HepG2 (cell line): ENCODE results near the gene KDM4B. TPM values are rescaled to one million over a fixed set of nuclear protein-coding genes. Genes with fewer than 3 reads are reported as not detected.

ENCODE experiments used
- ARID5B ChIP-seq: IDR thresholded peaks from 2 replicates; pipeline ENCODE4 v1.4.0; 2020; ENCODE audit warnings: mild to moderate bottlenecking, missing genetic modification reagents
- HMG20A ChIP-seq: IDR thresholded peaks from 2 replicates; pipeline ENCODE4 v1.6.1; 2016; ENCODE audit warnings: borderline replicate concordance
- MYC ChIP-seq: sonication (generic); formaldehyde crosslinking; IDR thresholded peaks from 2 replicates; pipeline ENCODE4 v1.9.0; 2021; ENCODE audit warnings: missing genetic modification reagents, borderline replicate concordance
- NFIC ChIP-seq: IDR thresholded peaks from 2 replicates; pipeline ENCODE4 v1.6.1; 2012; ENCODE audit warnings: mild to moderate bottlenecking, low read length, inconsistent platforms
- PATZ1 ChIP-seq: sonication (generic); formaldehyde crosslinking; IDR thresholded peaks from 2 replicates; pipeline ENCODE4 v1.4.0; 2020; ENCODE audit warnings: missing genetic modification reagents
- PHF21A ChIP-seq: sonication (generic); formaldehyde crosslinking; IDR thresholded peaks from 2 replicates; pipeline ENCODE4 v1.5.0; 2020; ENCODE audit warnings: mild to moderate bottlenecking, missing genetic modification reagents
- XRCC5 ChIP-seq: fragments of 200-400 bp; formaldehyde crosslinking; optimal IDR thresholded peaks from 2 replicates; pipeline ENCODE3; 2017; ENCODE audit warnings: mild to moderate bottlenecking, low read length
- ZBTB14 ChIP-seq: sonication (generic); formaldehyde crosslinking; IDR thresholded peaks from 2 replicates; pipeline ENCODE4 v1.4.0; 2020; ENCODE audit warnings: missing genetic modification reagents
- ZNF274 ChIP-seq: sonication (generic); formaldehyde crosslinking; IDR thresholded peaks from 2 replicates; pipeline ENCODE4 v1.5.1; 2020; ENCODE audit warnings: mild to moderate bottlenecking, missing genetic modification reagents
- ZNF567 ChIP-seq: sonication (generic); formaldehyde crosslinking; IDR thresholded peaks from 2 replicates; pipeline ENCODE4 v1.8.1; 2023; ENCODE audit warnings: mild to moderate bottlenecking, missing genetic modification reagents, borderline replicate concordance
- polyA plus RNA-seq, 8 experiments: library from polyadenylated mRNA; depleted of rRNA in 3 of 8; stranded (reverse) in 7 of 8; unstranded in 1 of 8; fragments of >200 nt; fragmentation: Illumina TruSeq in 4 of 8; extraction: Trizol in 4 of 8; gene quantifications; 2 replicates each; pipeline versions ENCODE4 v1.2.1 to v1.2.3, GENCODE V29; 2011 to 2016; ENCODE audit warnings: low read depth in 4 of 8, missing spikeins in 1 of 8, mixed read lengths in 1 of 8; ENCODE audit not compliant: insufficient read depth in 1 of 8
- total RNA-seq, 5 experiments: library from RNA; depleted of rRNA; stranded (reverse); fragments of >200 nt; fragmentation: Illumina TruSeq; extraction: Trizol; gene quantifications; 2 replicates each; pipeline ENCODE4 v1.2.3, GENCODE V29; 2016; ENCODE audit warnings: low read depth in 1 of 5
- TF ChIP-seq, protein P1 (sequence below): sonication (generic); formaldehyde crosslinking; IDR thresholded peaks from 2 replicates; pipeline ENCODE4 v1.9.0; 2022; ENCODE audit warnings: missing genetic modification reagents, mild to moderate bottlenecking, borderline replicate concordance
- TF ChIP-seq, protein P2 (sequence below): sonication (generic); formaldehyde crosslinking; IDR thresholded peaks from 2 replicates; pipeline ENCODE4 v1.5.1; 2020; ENCODE audit warnings: mild to moderate bottlenecking, moderate library complexity, missing genetic modification reagents
- TF ChIP-seq, protein P3 (sequence below): sonication (generic); formaldehyde crosslinking; IDR thresholded peaks from 2 replicates; pipeline ENCODE4 v1.5.1; 2020; ENCODE audit warnings: mild to moderate bottlenecking, missing genetic modification reagents, moderate library complexity

Gene KDM4B
- total and polyA plus RNA-seq, 2 of the 13 experiments (the other 11 are each of a cell fraction or from before 2014, with no cell fraction given), result 4.9 to 14.6 TPM

GRCh38 chr19:5046339-5047039 lies 77.6 kb downstream of the KDM4B start (continued):
- TF ChIP-seq, protein P1, sequence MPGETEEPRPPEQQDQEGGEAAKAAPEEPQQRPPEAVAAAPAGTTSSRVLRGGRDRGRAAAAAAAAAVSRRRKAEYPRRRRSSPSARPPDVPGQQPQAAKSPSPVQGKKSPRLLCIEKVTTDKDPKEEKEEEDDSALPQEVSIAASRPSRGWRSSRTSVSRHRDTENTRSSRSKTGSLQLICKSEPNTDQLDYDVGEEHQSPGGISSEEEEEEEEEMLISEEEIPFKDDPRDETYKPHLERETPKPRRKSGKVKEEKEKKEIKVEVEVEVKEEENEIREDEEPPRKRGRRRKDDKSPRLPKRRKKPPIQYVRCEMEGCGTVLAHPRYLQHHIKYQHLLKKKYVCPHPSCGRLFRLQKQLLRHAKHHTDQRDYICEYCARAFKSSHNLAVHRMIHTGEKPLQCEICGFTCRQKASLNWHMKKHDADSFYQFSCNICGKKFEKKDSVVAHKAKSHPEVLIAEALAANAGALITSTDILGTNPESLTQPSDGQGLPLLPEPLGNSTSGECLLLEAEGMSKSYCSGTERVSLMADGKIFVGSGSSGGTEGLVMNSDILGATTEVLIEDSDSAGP (CRISPR knock-in tag), result peak; percentile 28; the same call in 1 of the 2 replicates
- TF ChIP-seq, protein P2, sequence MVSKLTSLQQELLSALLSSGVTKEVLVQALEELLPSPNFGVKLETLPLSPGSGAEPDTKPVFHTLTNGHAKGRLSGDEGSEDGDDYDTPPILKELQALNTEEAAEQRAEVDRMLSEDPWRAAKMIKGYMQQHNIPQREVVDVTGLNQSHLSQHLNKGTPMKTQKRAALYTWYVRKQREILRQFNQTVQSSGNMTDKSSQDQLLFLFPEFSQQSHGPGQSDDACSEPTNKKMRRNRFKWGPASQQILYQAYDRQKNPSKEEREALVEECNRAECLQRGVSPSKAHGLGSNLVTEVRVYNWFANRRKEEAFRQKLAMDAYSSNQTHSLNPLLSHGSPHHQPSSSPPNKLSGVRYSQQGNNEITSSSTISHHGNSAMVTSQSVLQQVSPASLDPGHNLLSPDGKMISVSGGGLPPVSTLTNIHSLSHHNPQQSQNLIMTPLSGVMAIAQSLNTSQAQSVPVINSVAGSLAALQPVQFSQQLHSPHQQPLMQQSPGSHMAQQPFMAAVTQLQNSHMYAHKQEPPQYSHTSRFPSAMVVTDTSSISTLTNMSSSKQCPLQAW (CRISPR knock-in tag), result 0 out of 2 replicates have a peak, but pooled peaks have one; percentile 29
- 0 out of 2 replicates have a peak, but pooled peaks have one; percentile 17 for TF ChIP-seq HMG20A (CRISPR knock-in tag)
- TF ChIP-seq ZBTB14 (CRISPR knock-in tag), result no peak
- TF ChIP-seq PHF21A (CRISPR knock-in tag), result peak; percentile 53; the same call in 1 of the 2 replicates
- no peak for TF ChIP-seq NFIC
- TF ChIP-seq ZNF274 (CRISPR knock-in tag), result no peak
- peak; percentile 44 for TF ChIP-seq PATZ1 (CRISPR knock-in tag)
- TF ChIP-seq XRCC5, result peak; percentile 48
- TF ChIP-seq ARID5B (CRISPR knock-in tag), result peak; percentile 27; the same call in 1 of the 2 replicates
- TF ChIP-seq MYC (CRISPR knock-in tag), result 0 out of 2 replicates have a peak, but pooled peaks have one; percentile 23
- TF ChIP-seq, protein P3, sequence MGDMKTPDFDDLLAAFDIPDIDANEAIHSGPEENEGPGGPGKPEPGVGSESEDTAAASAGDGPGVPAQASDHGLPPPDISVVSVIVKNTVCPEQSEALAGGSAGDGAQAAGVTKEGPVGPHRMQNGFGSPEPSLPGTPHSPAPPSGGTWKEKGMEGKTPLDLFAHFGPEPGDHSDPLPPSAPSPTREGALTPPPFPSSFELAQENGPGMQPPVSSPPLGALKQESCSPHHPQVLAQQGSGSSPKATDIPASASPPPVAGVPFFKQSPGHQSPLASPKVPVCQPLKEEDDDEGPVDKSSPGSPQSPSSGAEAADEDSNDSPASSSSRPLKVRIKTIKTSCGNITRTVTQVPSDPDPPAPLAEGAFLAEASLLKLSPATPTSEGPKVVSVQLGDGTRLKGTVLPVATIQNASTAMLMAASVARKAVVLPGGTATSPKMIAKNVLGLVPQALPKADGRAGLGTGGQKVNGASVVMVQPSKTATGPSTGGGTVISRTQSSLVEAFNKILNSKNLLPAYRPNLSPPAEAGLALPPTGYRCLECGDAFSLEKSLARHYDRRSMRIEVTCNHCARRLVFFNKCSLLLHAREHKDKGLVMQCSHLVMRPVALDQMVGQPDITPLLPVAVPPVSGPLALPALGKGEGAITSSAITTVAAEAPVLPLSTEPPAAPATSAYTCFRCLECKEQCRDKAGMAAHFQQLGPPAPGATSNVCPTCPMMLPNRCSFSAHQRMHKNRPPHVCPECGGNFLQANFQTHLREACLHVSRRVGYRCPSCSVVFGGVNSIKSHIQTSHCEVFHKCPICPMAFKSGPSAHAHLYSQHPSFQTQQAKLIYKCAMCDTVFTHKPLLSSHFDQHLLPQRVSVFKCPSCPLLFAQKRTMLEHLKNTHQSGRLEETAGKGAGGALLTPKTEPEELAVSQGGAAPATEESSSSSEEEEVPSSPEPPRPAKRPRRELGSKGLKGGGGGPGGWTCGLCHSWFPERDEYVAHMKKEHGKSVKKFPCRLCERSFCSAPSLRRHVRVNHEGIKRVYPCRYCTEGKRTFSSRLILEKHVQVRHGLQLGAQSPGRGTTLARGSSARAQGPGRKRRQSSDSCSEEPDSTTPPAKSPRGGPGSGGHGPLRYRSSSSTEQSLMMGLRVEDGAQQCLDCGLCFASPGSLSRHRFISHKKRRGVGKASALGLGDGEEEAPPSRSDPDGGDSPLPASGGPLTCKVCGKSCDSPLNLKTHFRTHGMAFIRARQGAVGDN (CRISPR knock-in tag), result peak; percentile 60
- TF ChIP-seq ZNF567, result no peak
